OCI-M2 (cell line): ENCODE data around the gene RFC1.
"Not testable (repeated sequence)": the region's sequence is repeated elsewhere in the genome, so short reads cannot be mapped to it uniquely, and the experiment has no call there.

Experiments
- DNase-seq: peaks from one replicate; lab custom pipeline; 2025; ENCODE audit not compliant: unreplicated experiment; lab: John Stamatoyannopoulos, UW

The RFC1 gene, protein sequence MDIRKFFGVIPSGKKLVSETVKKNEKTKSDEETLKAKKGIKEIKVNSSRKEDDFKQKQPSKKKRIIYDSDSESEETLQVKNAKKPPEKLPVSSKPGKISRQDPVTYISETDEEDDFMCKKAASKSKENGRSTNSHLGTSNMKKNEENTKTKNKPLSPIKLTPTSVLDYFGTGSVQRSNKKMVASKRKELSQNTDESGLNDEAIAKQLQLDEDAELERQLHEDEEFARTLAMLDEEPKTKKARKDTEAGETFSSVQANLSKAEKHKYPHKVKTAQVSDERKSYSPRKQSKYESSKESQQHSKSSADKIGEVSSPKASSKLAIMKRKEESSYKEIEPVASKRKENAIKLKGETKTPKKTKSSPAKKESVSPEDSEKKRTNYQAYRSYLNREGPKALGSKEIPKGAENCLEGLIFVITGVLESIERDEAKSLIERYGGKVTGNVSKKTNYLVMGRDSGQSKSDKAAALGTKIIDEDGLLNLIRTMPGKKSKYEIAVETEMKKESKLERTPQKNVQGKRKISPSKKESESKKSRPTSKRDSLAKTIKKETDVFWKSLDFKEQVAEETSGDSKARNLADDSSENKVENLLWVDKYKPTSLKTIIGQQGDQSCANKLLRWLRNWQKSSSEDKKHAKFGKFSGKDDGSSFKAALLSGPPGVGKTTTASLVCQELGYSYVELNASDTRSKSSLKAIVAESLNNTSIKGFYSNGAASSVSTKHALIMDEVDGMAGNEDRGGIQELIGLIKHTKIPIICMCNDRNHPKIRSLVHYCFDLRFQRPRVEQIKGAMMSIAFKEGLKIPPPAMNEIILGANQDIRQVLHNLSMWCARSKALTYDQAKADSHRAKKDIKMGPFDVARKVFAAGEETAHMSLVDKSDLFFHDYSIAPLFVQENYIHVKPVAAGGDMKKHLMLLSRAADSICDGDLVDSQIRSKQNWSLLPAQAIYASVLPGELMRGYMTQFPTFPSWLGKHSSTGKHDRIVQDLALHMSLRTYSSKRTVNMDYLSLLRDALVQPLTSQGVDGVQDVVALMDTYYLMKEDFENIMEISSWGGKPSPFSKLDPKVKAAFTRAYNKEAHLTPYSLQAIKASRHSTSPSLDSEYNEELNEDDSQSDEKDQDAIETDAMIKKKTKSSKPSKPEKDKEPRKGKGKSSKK

DNA sequence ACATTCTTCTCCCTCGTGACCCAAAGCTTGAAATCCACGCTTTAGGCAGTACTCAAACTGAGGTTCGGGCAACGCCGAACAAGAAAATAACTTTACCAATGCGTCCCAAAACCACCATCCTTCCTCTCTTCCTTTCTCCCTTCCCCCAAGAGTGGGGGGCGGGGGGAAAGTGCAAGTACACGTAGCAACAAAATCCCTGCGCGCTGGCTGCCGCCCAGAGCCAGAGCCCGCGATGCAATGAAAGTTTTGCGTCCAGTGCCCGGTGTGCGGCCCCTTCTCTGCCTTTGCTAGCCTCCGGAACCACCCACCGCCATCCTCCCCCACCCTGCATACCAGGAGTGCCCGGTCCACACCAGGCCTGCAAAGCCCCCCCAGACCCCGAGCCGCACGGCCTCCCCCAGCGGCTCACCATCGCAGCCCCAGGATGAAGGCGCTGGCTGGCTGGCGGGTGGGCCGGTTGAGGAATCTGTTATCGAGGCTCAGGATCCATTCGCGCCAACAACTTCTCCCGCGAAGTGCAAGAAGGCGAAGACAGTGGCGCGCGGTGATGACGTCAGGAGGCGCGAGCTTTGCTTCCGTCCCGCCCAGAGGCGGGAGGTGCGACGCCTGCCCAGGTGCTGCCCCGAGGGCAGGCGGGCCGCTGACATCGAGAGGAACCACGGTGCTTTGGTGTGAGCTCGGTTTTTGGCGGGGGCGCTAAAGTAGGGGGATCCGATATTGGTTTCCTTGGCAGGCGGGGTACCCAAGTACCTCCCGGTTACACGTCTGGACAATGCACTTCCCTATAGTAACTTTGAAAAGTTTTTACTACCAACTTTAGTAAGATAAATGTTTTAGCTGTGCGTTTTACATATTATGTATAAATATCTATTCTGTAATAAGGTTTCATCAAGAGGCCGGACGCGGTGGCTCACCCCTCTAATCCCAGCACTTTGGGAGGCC, at the start of gene RFC1:
Gene RFC1 (minus strand): TSS at position 533 of the 942 bp plus-strand sequence. CDS start 121 bp downstream, at position 412.
- peak; percentile 7 for DNase-seq

DNA sequence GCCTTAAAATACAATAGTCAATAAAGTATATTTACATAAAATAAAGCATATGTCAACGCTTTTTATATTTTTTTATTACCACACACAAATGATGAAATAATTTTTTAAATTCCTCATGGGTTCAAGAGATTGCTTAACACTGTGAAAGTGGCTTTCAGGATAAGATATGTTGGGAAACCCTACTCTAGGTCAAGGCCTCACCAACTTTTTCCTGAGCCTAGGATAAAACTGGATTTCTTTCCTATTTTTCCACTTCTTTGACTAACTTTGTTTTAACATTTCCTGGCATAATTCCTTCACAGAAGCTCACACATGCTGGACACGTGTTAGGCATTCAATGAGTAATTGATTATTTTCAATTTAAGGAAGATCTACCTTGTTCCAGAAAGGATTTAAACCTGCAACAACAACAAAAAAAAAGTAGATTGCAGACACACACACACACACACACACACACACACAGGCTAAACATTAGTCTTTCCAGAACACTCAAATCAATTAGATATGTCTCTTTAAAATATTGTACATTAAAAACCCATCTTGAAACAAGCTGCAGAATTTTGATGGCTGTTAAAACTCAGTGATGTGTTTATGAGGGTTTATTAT, 49.6 kb upstream of the RFC1 start:
- no peak for DNase-seq

DNA sequence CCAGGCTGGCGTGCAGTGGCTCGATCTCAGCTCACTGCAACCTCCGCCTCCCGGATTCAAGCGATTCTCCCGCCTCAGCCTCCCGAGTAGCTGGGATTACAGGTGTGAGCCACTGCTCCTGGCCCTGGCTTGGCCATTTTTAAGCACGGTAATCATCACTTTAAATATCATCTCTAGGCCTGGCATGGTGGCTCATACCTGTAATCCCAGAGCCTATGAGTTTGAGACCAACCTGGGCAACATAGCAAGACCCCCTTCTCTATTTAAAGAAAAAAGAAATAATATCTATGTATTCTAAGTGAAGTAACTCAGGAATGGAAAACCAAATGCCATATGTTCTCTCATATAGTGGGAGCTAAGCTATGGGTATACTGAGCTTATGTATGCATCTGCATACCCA, 45.4 kb upstream of the RFC1 start:
- not testable (repeated sequence) for DNase-seq

DNA sequence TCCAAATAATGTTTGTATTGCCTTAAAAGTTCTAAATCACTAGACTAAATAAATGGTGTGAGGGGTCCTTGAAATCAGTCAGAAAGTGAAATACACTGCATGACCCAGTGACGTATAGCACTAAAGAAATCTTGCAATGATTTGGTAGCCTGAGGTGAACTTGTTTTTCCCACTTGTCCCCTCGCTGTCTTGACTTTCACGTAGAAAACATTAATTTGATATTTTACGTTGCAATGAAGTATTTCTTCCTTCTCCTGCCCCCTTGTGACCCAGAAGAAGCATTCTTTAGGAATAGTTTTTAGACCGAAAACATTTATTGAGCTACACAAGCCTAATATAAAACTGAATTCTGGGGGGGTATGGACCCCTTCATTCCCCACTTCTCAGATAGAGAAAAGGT, 44.3 kb upstream of the RFC1 start:
- DNase-seq, result no peak

DNA sequence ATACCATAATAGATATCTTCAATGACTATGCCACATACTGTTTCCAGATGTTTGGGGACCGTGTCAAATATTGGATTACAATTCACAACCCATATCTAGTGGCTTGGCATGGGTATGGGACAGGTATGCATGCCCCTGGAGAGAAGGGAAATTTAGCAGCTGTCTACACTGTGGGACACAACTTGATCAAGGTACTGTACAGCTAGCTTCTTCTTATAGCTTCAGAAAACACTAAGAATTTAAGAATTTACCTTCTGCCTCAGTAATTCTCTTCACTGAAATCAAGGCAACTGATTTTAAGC, 41.4 kb upstream of the RFC1 start:
- no peak for DNase-seq

DNA sequence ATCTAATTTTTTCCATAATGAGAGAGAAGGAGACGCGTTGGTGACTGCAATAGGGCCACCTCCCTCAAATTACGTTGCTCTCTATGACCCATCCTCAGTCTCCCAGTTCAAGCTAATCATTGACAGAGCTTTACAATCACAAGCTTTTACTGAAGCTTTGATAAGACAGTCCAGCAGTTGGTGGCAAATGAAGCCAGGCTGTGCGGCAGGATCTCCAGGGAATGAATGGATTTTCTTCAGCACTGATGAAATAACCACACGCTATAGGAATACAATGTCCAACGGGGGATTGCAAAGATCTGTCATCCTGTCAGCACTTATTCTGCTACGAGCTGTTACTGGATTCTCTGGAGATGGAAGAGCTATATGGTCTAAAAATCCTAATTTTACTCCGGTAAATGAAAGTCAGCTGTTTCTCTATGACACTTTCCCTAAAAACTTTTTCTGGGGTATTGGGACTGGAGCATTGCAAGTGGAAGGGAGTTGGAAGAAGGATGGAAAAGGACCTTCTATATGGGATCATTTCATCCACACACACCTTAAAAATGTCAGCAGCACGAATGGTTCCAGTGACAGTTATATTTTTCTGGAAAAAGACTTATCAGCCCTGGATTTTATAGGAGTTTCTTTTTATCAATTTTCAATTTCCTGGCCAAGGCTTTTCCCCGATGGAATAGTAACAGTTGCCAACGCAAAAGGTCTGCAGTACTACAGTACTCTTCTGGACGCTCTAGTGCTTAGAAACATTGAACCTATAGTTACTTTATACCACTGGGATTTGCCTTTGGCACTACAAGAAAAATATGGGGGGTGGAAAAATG, 40.8 kb upstream of the RFC1 start, which contains the start of gene KLB:
Gene KLB (plus strand): TSS at position 168 of the 821 bp plus-strand sequence. CDS start 20 bp downstream, at position 188.
- DNase-seq, result no peak

DNA sequence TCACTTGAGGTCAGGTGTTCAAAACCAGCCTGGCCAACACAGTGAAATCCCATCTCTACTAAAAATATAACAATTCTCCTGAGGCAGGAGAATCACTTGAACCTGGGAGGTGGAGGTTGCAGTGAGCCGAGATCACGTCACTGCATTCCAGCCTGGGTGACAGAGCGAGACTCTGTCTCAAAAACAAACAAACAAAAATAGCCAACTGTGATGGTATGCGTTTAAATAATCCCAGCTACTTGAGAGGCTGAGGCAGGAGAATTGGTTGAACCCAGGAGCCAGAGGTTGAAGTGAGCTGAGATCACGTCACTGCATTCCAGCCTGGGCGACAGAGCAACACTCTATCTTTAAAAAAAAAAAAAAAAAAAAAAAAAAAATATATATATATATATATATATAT, 35.5 kb upstream of the RFC1 start:
- not testable (repeated sequence) for DNase-seq

DNA sequence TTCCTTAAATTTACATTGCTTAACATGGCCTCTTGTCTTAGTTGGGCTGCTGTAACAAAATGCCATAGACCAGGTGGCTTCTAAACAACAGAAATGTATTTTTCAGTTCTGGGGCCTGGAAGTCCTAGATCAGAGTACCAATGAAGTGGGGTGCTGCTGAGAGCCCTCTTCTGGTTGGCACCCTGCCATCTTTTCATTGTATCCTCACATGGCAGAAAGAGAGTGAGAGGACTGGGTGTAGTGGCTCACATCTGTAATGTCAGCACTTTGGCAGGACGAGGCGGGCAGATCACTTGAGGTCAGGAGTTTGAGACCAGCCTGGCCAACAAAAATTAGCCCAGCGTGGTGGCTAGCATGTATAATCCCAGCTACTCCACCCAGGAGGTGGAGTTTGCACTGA, 28.5 kb upstream of the RFC1 start:
- DNase-seq, result no peak

DNA sequence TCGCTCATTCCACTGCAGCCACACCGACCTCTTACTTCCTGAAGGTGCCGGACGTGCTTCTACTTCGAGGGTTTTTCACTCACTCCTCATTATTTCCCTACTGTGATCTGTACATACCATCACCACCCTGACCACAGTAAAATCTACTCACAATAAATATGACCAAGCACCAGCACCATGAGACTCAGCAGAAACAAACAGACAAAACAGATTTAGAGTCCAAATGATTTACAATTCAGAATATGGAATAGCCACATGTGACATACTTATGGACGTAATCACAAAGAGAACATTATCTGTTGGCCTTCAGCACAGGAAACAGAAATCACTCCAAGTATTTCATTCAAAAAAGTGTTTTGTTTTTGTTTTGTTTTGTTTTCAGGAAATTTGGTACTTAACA, 24.4 kb upstream of the RFC1 start:
- no peak for DNase-seq

DNA sequence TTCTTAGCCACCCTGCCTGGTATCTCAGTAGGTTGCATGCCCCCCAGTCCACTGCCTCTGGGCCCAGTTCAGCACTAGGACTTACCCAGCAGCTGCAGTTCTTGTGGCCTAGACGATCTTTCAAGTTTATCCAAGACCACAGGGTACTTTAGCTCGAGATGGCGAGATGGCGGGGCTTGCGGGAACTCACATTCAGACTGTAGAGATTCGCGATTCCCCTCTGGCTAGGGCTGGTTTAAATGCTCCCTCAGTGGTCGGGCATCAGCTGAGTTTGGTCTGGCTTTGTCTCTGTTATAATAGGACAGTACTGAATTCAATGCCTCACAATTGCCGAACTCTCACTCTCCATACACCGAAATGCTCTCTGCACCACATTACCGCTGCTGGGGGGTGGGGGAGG, 18.4 kb upstream of the RFC1 start:
- DNase-seq, result no peak

DNA sequence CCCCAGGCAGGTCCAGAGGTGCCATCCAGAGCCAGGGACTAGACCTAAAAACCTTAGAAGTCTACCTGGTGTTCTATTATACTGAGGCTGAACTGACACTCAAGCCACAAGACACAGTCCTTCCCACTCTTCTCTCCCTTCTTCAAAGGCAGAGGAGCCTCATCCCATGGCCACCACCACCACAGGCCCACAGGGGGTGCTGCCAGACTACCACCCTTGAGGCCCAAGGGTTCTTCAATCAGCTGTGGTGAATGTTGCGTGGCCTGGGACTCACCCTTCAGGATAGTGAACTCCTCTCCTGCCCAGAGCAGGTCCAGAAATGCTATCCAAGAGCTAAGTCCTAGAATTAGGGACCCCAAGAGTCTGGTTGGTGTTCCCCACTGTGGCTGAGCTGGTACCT, 17.5 kb upstream of the RFC1 start:
- DNase-seq, result no peak

DNA sequence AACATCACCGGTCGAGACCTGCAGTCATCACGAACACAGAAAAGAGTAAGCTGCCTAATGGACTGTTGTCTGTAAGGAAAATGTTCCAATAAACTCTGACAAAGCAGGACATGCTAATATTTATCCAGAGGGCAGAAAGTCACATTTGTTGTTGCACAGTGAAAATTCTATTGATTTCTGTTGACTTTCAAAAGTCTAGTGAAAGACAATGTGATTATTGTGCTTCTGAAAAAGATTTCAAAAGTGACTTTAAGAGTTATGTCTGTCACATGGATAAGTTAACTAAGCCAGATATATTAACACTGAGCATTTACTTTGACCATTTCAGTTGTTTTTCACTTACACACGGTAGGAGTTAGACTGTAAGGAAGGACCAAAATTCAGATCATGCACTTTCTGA, 9.3 kb upstream of the RFC1 start:
- no peak for DNase-seq

DNA sequence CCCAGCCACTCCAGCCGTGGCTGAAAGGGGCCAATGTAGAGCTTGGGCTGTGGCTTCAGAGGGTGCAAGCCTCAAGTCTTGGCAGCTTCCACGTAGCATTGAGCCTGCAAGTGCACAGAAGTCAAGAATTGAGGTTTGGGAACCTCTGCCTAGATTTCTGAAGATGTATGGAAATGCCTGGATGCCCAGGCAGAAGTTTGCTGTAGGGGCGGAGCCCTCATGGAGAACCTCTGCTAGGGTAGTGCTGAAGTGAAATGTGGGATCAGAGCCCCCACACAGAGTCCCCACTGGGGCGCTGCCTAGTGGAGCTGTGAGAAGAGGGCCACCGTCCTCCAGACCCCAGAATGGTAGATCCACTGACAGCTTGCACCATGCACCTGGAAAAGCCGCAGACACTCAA, 5.0 kb upstream of the RFC1 start:
- not testable (repeated sequence) for DNase-seq

DNA sequence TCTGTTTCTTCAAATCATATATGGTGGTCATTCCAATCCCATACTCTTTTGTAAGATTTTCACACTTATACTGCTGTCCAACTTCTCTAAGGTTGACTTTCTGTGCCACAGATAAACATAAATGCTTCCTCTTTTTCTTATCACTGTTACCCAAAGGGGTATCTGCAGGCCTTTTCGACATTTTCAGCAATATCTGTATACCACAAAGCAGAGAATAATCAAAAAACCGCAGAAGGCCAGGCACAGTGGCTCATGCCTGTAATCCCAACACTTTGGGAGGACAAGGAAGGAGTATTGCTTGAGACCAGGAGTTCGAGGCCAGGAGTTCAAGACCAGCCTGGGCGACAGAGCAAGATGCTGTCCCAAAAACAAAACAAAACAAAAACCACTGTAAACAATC, 3.1 kb upstream of the RFC1 start:
- peak; percentile 5 for DNase-seq

DNA sequence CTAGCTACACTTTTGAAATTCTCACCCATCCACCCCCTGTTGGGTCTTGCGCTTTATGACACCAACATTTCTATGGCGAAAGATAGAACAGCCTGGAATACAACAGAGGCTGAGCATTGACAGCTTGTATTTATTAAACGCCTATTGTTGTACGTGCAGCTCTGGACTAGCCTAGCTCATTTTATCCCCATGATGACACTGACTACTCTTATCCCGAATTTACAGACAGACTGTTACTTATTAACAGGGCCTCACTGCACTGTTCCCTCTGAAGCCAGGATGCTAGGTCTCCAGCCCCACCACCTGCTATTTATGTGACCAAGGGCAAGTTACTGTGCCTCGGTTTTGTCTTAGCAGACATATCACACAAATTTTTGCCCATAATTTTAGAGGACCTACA, 1.0 kb upstream of the RFC1 start:
- no peak for DNase-seq

DNA sequence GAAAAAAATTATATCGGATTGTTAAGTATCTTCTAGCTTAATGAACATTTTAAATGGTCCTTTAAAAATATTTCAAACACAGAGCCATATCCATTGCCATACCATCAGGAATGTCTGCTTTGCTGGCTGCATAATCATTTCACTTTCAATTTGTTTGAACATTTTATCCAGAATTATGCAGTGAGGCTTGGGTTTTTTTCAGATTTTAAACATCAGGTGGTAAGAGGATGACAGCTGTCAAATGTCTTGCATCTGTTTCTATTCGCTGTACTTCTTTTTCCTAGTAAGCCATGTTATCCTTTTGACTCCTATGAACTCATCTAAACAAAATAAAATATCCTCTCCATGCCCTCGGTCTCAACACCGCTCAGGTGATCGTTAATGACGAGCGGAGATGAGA, 802 bp downstream of the RFC1 start:
- no peak for DNase-seq

DNA sequence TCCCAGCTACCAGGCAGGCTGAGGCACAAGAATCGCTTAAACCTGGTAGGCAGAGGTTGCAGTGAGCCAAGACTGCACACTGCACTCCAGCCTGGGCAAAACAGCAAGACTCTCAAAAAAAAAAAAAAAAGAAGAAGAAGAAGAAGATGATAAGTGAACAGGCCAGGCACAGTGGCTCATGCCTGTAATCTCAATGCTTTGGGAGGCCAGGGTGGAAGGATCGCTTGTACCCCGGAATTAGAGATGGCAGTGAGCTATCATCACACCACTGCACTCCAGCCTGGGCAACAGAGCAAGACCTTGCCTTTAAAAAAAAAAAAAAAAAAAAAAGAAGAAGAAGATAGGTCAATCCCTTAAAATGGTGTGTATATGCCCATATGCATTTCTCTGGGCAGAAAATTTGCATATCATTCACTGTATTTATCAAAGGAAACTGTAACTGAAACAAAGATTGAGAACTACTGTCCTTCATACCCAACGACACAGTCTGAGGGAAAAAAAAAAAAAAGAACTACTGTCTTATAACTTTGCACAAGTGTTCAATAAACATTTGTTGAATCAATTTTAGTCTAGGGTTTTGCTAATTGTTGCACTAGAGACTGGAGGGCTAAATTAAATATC, 2.3 kb downstream of the RFC1 start:
- DNase-seq, result no peak

DNA sequence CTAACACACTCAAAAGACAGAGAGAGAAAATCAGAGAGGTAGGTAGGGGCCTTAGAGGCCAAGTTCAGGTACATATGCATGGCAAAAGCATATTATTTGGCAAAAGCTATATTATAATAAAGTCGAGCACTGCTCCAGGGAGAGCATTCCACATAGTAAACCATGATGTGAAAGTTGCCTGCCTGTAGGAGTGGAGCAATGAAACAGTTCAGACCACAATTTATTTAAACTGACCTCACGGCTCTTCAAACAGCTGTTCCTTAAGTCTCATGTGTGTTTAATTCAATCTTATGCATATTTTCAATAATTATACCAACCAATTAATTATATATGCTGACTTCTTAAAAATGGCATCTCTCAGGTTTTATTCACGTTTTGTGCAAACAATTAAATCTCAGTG, 3.3 kb downstream of the RFC1 start:
- no peak for DNase-seq

DNA sequence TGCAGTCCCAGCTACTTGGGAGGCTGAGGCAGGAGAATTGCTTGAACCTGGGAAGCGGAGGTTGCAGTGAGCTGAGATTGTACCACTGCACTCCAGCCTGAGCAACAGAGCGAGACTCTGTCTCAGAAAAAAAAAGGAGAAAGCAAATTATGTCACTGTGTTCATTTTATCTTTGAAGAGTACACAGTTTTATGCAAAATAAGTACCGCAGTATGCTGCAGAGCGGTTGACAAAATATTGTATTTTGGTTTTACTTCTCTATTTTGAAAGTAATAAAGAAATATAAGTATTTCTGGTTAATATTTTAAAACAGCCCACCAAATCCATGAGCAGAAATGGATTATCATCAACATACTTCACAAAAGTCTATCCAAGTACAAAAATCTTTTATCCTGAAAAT, 5.6 kb downstream of the RFC1 start:
- not testable (repeated sequence) for DNase-seq
